Measurements from ENCODE around the gene CAMK4.

GRCh38 chr5:111453747-111454146 lies 229.6 kb downstream of the CAMK4 start:
- no peak for TF ChIP-seq ZFX (IDR thresholded peaks at IDR 0.05)
- TF ChIP-seq POLR2A (IDR thresholded peaks at IDR 0.05; ENCODE audit: borderline replicate concordance, extremely low read depth, insufficient read depth, insufficient read length), result no peak
- TF ChIP-seq, protein P1, sequence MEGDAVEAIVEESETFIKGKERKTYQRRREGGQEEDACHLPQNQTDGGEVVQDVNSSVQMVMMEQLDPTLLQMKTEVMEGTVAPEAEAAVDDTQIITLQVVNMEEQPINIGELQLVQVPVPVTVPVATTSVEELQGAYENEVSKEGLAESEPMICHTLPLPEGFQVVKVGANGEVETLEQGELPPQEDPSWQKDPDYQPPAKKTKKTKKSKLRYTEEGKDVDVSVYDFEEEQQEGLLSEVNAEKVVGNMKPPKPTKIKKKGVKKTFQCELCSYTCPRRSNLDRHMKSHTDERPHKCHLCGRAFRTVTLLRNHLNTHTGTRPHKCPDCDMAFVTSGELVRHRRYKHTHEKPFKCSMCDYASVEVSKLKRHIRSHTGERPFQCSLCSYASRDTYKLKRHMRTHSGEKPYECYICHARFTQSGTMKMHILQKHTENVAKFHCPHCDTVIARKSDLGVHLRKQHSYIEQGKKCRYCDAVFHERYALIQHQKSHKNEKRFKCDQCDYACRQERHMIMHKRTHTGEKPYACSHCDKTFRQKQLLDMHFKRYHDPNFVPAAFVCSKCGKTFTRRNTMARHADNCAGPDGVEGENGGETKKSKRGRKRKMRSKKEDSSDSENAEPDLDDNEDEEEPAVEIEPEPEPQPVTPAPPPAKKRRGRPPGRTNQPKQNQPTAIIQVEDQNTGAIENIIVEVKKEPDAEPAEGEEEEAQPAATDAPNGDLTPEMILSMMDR (IDR thresholded peaks at IDR 0.05 in 2 of 3, conservative IDR thresholded peaks at IDR 0.05 in 1 of 3; ENCODE audit: borderline replicate concordance in 1 of 3, insufficient read depth in 1 of 3, low read depth in 2 of 3, low read length in 2 of 3), result no peak
- TF ChIP-seq, protein P2, sequence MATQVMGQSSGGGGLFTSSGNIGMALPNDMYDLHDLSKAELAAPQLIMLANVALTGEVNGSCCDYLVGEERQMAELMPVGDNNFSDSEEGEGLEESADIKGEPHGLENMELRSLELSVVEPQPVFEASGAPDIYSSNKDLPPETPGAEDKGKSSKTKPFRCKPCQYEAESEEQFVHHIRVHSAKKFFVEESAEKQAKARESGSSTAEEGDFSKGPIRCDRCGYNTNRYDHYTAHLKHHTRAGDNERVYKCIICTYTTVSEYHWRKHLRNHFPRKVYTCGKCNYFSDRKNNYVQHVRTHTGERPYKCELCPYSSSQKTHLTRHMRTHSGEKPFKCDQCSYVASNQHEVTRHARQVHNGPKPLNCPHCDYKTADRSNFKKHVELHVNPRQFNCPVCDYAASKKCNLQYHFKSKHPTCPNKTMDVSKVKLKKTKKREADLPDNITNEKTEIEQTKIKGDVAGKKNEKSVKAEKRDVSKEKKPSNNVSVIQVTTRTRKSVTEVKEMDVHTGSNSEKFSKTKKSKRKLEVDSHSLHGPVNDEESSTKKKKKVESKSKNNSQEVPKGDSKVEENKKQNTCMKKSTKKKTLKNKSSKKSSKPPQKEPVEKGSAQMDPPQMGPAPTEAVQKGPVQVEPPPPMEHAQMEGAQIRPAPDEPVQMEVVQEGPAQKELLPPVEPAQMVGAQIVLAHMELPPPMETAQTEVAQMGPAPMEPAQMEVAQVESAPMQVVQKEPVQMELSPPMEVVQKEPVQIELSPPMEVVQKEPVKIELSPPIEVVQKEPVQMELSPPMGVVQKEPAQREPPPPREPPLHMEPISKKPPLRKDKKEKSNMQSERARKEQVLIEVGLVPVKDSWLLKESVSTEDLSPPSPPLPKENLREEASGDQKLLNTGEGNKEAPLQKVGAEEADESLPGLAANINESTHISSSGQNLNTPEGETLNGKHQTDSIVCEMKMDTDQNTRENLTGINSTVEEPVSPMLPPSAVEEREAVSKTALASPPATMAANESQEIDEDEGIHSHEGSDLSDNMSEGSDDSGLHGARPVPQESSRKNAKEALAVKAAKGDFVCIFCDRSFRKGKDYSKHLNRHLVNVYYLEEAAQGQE (IDR thresholded peaks at IDR 0.05; ENCODE audit: low read depth), result no peak
- TF ChIP-seq EZH2phosphoT487 (IDR thresholded peaks at IDR 0.05; ENCODE audit: borderline replicate concordance), result no peak
- TF ChIP-seq CEBPB (IDR thresholded peaks at IDR 0.05; ENCODE audit: low read depth), result no peak
- no peak for TF ChIP-seq POLR2AphosphoS5 (IDR thresholded peaks at IDR 0.05; ENCODE audit: low read depth, low read length)

Data from HCT116 (cell line).